ENCODE data around the gene PNMT.

Gene PNMT

GRCh38 chr17:39629494-39629880, 38.8 kb upstream of the PNMT start:
- TF ChIP-seq CTCF (IDR thresholded peaks at IDR 0.05; ENCODE audit: extremely low read depth, missing control alignments), result no peak
- no peak for DNase-seq (ENCODE audit: low spot score)

- TF ChIP-seq CTCF (IDR thresholded peaks at IDR 0.05; ENCODE audit: extremely low read depth, missing control alignments), result no peak
- no peak for DNase-seq (ENCODE audit: low spot score)
Observed at GRCh38 chr17:39629898-39630297, 38.4 kb upstream of the PNMT start.

GRCh38 chr17:39631403-39631802, 36.9 kb upstream of the PNMT start:
- TF ChIP-seq CTCF (IDR thresholded peaks at IDR 0.05; ENCODE audit: extremely low read depth, missing control alignments), result no peak
- DNase-seq (ENCODE audit: low spot score), result no peak

- no peak for TF ChIP-seq CTCF (IDR thresholded peaks at IDR 0.05; ENCODE audit: extremely low read depth, missing control alignments)
- DNase-seq (ENCODE audit: low spot score), result no peak
Observed at GRCh38 chr17:39632153-39632941, 35.9 kb upstream of the PNMT start.

- no peak for DNase-seq (ENCODE audit: low spot score)
Observed at GRCh38 chr17:39633570-39634183, 34.6 kb upstream of the PNMT start.

GRCh38 chr17:39634384-39634871, 33.8 kb upstream of the PNMT start:
- DNase-seq (ENCODE audit: low spot score), result peak; percentile 66
- peak; percentile 29 for TF ChIP-seq CTCF (IDR thresholded peaks at IDR 0.05; ENCODE audit: extremely low read depth, missing control alignments)

More at GRCh38 chr17:39633570-39634183, 34.6 kb upstream of the PNMT start:
- no peak for TF ChIP-seq CTCF (IDR thresholded peaks at IDR 0.05; ENCODE audit: extremely low read depth, missing control alignments)

- no peak for TF ChIP-seq CTCF (IDR thresholded peaks at IDR 0.05; ENCODE audit: extremely low read depth, missing control alignments)
- no peak for DNase-seq (ENCODE audit: low spot score)
Observed at GRCh38 chr17:39635614-39636176, 32.6 kb upstream of the PNMT start.
